Neural crest cell (in vitro differentiated cells): ENCODE results near the gene HGS. TPM values are rescaled to one million over a fixed set of nuclear protein-coding genes. Genes with fewer than 3 reads are reported as not detected.

Experiments used
- DNase-seq: peaks from one replicate; pipeline ENCODE4 v3.0.0; 2021; ENCODE audit warnings: low read depth, mixed read lengths, low spot score
- H3K27ac Mint-ChIP-seq: one replicate; pipeline ENCODE4 v1.8.0; 2021; ENCODE audit warnings: mild to moderate bottlenecking, mixed read lengths; ENCODE audit not compliant: unreplicated experiment
- H3K27me3 Mint-ChIP-seq: 2 replicates; pipeline ENCODE4 v1.8.0; 2021; ENCODE audit warnings: low read depth, mild to moderate bottlenecking, mixed read lengths
- H3K36me3 Mint-ChIP-seq: 2 replicates; pipeline ENCODE4 v1.8.0; 2021; ENCODE audit warnings: low read depth, mild to moderate bottlenecking, mixed read lengths
- H3K4me1 Mint-ChIP-seq: 2 replicates; pipeline ENCODE4 v1.8.0; 2021; ENCODE audit warnings: mixed read lengths
- H3K4me3 Mint-ChIP-seq: one replicate; pipeline ENCODE4 v1.8.0; 2021; ENCODE audit warnings: mild to moderate bottlenecking, mixed read lengths
- H3K9me3 Mint-ChIP-seq: 2 replicates; pipeline ENCODE4 v1.8.0; 2021; ENCODE audit warnings: mixed read lengths
- total RNA-seq: library from RNA; stranded (reverse); gene quantifications from 2 replicates; pipeline ENCODE4 v1.2.1, GENCODE V29; 2021
- TF ChIP-seq, protein P1 (sequence below): fragments of 200-600 bp; sonication (generic); conservative IDR thresholded peaks from 2 replicates; pipeline ENCODE4 v1.5.0; 2021; ENCODE audit warnings: antibody characterized with exemption, mild to moderate bottlenecking

The HGS gene
- total RNA-seq, 1 donor from 2014 or later = 103 TPM

DNA sequence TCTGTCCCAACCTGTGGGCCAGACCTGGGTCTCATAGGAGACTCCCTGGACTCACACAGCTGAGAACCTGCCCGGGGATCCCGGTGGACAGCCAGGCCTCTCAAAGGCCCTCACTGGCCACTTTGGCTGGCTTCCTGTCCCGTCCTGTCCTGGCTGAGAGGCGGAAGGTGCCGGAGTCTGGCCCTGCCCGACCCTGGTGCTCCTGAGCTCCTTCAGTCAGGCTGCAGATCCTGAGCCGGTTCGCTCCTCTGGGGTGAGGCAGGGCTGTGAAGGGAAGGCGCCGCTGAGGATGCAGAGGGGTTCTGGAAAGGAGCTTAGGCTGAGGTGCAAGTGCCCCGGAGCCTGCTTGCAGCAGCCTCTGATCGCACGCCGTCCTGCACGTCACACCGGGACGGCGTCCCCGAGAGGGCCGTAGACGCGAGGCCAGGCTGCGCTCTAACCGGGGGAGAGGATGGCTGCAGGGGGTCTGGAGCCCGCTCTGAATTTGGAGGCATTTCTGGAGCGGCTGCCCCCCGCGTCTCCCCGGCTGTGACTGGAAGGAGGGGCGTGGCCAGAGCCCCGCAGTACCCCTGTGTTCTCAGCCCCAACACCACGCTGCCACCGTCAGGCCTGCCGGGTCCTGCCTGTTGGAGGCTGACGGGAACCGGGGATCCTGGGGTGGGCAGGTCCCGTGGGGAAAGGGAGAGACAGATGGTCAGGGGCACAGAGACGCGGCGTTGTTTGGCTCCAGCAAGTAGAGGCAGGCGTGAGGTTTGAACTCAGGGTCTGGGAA, 4.1 kb downstream of the HGS start:
- Mint-ChIP-seq H3K4me1 (peaks cover 12% of the 10 kb centered on the region), H3K27me3 (no peaks in the 10 kb centered on the region), H3K27ac (no peak overlapping the region), H3K9me3 (no peaks in the 10 kb centered on the region), H3K4me3 (peak overlapping the region; percentile 76), H3K36me3 (peaks cover 2% of the 10 kb centered on the region)
- TF ChIP-seq, protein P1, sequence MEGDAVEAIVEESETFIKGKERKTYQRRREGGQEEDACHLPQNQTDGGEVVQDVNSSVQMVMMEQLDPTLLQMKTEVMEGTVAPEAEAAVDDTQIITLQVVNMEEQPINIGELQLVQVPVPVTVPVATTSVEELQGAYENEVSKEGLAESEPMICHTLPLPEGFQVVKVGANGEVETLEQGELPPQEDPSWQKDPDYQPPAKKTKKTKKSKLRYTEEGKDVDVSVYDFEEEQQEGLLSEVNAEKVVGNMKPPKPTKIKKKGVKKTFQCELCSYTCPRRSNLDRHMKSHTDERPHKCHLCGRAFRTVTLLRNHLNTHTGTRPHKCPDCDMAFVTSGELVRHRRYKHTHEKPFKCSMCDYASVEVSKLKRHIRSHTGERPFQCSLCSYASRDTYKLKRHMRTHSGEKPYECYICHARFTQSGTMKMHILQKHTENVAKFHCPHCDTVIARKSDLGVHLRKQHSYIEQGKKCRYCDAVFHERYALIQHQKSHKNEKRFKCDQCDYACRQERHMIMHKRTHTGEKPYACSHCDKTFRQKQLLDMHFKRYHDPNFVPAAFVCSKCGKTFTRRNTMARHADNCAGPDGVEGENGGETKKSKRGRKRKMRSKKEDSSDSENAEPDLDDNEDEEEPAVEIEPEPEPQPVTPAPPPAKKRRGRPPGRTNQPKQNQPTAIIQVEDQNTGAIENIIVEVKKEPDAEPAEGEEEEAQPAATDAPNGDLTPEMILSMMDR = no peak
- DNase-seq = no peak

DNA sequence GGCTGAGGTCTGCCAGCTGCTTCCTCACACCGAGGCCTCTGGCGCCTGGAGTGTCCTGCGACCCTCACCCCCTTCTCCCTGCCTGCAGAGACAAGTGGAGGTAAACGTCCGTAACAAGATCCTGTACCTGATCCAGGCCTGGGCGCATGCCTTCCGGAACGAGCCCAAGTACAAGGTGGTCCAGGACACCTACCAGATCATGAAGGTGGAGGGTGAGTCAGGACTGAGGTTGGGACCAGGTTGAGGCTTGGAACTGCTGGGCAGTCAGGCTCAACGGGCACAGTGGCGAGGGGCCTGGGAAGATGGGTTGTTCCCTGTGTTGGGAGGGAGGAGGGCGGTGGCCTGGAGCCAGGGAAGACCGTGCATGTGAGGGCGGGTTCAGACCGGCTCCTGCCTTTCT, 4.8 kb downstream of the HGS start:
- Mint-ChIP-seq H3K27me3 (no peaks in the 10 kb centered on the region), H3K36me3 (peaks cover 2% of the 10 kb centered on the region), H3K9me3 (no peaks in the 10 kb centered on the region), H3K27ac (no peak overlapping the region), H3K4me1 (peaks cover 9% of the 10 kb centered on the region), H3K4me3 (no peak overlapping the region)
- DNase-seq = no peak
- TF ChIP-seq, protein P1 = no peak

DNA sequence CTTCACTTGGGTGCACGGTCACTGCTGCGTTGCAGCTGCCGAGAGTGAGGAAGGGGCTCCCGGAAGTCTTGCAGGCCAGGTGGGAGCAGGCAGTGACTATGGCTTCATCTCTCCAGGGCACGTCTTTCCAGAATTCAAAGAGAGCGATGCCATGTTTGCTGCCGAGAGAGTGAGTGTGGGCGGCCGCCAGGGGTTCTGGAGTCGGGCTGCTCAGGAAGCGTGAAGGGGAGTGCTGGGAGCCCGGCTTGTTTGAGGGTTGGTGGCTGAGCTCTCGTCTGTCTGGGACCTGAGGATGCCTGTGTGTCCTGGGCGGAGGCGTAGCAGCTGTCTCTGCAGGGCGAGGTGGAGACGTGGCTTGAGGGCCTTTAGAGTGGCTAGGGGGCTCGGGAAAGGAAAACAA, 6.3 kb downstream of the HGS start:
- TF ChIP-seq, protein P1 = no peak
- no peak overlapping the region for H3K27ac Mint-ChIP-seq
- no peak for DNase-seq
- peaks cover 2% of the 10 kb centered on the region for H3K36me3 Mint-ChIP-seq
- no peaks in the 10 kb centered on the region for H3K27me3 Mint-ChIP-seq
- H3K4me1 Mint-ChIP-seq = no peaks in the 10 kb centered on the region
- no peaks in the 10 kb centered on the region for H3K9me3 Mint-ChIP-seq
- H3K4me3 Mint-ChIP-seq = peak overlapping the region; percentile 15

DNA sequence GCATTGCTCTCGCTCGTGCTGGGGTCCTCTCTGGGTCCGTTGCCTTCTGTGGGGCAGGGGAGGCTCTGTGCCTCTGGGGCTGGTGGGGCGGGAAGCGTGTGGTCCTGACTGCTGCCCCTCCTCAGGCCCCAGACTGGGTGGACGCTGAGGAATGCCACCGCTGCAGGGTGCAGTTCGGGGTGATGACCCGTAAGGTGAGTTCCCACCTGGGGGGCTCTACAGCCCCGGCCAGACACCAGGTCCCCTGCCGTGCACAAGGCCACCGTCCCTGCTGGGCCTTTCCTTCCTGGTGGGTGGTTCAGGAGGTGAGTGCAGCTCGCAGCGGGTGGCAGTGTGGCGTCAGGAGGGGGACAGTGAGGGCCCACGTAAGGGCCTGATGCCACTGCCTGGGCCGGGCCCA, 6.7 kb downstream of the HGS start:
- Mint-ChIP-seq H3K4me3 (no peak overlapping the region), H3K27me3 (no peaks in the 10 kb centered on the region), H3K36me3 (peaks cover 2% of the 10 kb centered on the region)

DNA sequence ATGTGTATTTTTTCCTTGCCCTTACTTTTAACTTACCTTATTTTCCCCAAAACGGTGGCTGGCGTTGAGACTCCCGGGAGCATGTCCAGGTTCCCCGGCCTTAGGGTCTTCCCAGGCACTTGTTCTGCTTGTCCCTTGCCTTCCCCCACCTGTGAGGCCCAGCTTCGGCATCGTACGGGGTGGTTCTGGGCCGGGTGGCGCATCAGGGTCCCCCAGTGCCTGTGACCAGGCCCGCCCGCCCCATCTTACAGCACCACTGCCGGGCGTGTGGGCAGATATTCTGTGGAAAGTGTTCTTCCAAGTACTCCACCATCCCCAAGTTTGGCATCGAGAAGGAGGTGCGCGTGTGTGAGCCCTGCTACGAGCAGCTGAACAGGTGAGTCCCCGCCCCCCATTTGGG, 7.4 kb downstream of the HGS start:
- Mint-ChIP-seq H3K9me3 (no peaks in the 10 kb centered on the region), H3K4me3 (no peak overlapping the region), H3K36me3 (peaks cover 2% of the 10 kb centered on the region), H3K27ac (no peak overlapping the region), H3K27me3 (no peaks in the 10 kb centered on the region), H3K4me1 (no peaks in the 10 kb centered on the region)
- no peak for DNase-seq
- TF ChIP-seq, protein P1 = no peak

More for the DNA sequence above, 6.7 kb downstream of the HGS start:
- Mint-ChIP-seq H3K9me3 (no peaks in the 10 kb centered on the region), H3K27ac (no peak overlapping the region), H3K4me1 (no peaks in the 10 kb centered on the region)
- no peak for DNase-seq
- TF ChIP-seq, protein P1 = no peak
